Cardiac fibroblast (primary cell): ENCODE measurements around the gene HS6ST3.
A peak's percentile ranks its signal among the peaks of the same experiment; 100 is the strongest.

Experiments used
- DNase-seq, 2 donors: peaks; one replicate each; pipeline versions ENCODE4 v3.0.0 to v3.0.0-alpha.2; 2010; ENCODE audit warnings: low read depth in 2 of 2
- H3K4me3 ChIP-seq, 2 donors: replicated peaks in 1 of 2; 1 replicate in 1 of 2; 2 replicates in 1 of 2; pipeline ENCODE4 v1.5.1; 2011; ENCODE audit warnings: low read depth in 2 of 2, low read length in 2 of 2, mild to moderate bottlenecking in 2 of 2, moderate library complexity in 1 of 2
- CTCF ChIP-seq: IDR thresholded peaks from one replicate; pipeline ENCODE4 v1.5.1; 2011; ENCODE audit warnings: low read depth, mild to moderate bottlenecking, low read length, inconsistent platforms

Gene HS6ST3

GRCh38 chr13:96646101-96646500 is 556.2 kb downstream of the HS6ST3 start:
- H3K4me3 ChIP-seq = no peak overlapping the region
- no peak for DNase-seq
- TF ChIP-seq CTCF = no peak

GRCh38 chr13:96646515-96647211 is 556.8 kb downstream of the HS6ST3 start:
- DNase-seq = no peak
- no peak overlapping the region for H3K4me3 ChIP-seq
- no peak for TF ChIP-seq CTCF

DNA sequence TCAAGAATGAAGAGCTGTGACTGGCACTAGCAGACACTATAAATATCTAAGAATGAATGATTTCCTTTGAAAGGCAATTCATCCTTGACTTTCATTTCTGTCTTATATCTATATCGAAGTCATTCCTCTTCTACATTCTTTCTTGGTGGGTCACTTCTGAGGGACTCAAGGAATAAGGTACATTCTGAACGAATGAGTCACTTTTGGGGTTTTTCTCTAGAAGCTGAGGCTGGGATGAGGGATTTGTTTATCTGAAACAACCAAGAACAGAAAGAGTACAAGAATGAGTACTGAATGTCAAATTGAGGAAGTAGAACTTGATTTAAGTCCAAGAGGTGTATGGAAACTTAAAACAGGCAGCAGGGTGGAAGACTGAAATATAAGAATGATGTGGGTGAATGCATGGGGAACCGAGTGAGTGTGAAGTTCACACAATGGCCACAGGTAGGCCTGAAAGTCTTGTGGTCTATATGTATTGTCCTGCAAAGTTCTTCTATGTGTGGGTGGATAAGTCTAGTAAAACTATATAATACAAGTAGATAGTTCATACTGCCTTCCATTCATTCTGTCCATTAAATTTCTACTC is 560.5 kb downstream of the HS6ST3 start:
- peak; percentile 34 for TF ChIP-seq CTCF
- DNase-seq = peak; percentile 33 to 97
- no peak overlapping the region for H3K4me3 ChIP-seq

DNA sequence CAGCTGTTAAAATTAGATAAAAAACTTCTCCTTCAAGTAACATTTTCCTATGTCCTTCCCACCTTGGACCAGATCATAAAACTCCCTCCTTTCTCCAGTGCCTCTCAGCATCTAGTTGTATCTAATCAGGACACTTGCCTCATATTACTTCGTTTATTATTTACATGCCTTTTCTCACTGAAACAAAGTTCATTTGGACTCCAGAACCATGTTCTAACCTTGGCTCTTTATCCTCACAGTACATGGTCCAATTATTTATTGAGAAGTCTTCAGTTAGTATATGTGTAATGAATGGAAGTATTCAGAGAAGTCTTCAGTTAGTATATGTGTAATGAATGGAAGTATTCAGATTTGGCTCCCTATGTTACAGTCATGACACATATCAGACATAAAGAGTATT is 561.7 kb downstream of the HS6ST3 start:
- H3K4me3 ChIP-seq = no peak overlapping the region
- no peak for DNase-seq
- TF ChIP-seq CTCF = no peak

- H3K4me3 ChIP-seq = no peak overlapping the region
- peak in 1 of 2 donors; percentile 82 for DNase-seq
- no peak for TF ChIP-seq CTCF
Observed at GRCh38 chr13:96652506-96652905, 562.6 kb downstream of the HS6ST3 start.

- H3K4me3 ChIP-seq = no peak overlapping the region
- no peak for TF ChIP-seq CTCF
- no peak for DNase-seq
Observed at GRCh38 chr13:96661612-96662011, 571.7 kb downstream of the HS6ST3 start.
